ENCODE results near the gene CASKIN1.

CASKIN1 gene

GRCh38 chr16:2163211-2163881 lies 33.1 kb downstream of the CASKIN1 start:
- DNase-seq (ENCODE audit: insufficient read length, low spot score) (peak; percentile 61), FAIRE-seq (no peak)
- TF ChIP-seq POLR2A (IDR thresholded peaks at IDR 0.05; ENCODE audit: low read depth, low read length) = no peak

GRCh38 chr16:2162676-2163118 lies 33.7 kb downstream of the CASKIN1 start:
- FAIRE-seq (no peak), DNase-seq (ENCODE audit: insufficient read length, low spot score) (no peak)
- no peak for TF ChIP-seq POLR2A (IDR thresholded peaks at IDR 0.05; ENCODE audit: low read depth, low read length)

DNA sequence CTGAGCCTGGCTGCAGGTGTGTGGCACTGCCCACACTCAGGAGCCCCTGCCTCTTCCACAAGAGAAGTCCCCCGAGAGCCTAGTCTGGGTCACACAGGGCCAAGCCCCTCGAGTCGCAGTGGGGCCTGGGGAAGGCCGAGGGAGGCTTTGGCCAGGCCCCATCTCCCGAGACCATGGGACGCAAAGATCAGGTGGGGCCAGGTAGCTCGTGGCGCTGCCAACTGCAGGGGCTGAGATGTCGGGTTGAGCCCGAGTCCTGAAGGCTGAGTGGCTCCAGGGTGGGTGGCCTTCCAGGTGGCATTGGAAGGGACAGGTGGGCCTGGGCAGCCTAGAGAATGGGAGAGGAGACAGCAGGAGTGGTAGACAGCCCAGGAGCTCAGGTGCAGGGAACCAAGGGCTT lies 34.5 kb downstream of the CASKIN1 start:
- DNase-seq (ENCODE audit: insufficient read length, low spot score) (no peak), FAIRE-seq (no peak)
- no peak for TF ChIP-seq POLR2A (IDR thresholded peaks at IDR 0.05; ENCODE audit: low read depth, low read length)

DNA sequence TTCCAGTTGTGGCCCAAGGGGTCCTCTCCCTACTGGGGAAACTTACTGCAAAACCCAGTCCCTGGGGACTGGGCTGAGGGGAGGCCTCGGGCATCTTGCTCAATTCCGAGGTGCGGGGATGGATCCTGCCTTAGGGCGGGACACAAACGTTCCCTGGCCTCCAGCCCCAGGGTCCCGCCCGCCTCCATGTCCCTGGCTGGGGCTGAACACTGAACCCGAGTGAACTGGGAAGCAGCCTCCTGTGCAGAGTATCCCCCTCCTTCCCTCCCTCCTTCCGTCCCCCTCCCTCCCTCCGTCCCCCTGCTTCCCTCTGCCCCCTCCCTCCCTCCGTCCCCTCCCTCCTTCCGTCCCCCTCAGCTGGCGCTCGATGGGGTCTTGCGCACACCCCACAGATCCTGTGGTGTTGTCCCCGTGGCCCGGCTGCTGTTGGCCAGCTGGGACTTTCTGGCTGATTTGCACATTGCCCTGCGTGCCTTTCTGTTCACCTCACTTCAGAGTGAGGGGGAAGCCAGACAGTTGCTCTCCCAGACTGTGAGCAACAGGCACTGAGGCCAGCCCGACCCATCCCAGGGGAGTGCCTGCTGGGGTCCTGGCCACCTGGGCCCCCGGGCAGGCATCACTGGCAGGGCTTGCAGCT lies 35.4 kb downstream of the CASKIN1 start:
- no peak for TF ChIP-seq POLR2A (IDR thresholded peaks at IDR 0.05; ENCODE audit: low read depth, low read length)
- DNase-seq (ENCODE audit: insufficient read length, low spot score) (no peak), FAIRE-seq (no peak)

DNA sequence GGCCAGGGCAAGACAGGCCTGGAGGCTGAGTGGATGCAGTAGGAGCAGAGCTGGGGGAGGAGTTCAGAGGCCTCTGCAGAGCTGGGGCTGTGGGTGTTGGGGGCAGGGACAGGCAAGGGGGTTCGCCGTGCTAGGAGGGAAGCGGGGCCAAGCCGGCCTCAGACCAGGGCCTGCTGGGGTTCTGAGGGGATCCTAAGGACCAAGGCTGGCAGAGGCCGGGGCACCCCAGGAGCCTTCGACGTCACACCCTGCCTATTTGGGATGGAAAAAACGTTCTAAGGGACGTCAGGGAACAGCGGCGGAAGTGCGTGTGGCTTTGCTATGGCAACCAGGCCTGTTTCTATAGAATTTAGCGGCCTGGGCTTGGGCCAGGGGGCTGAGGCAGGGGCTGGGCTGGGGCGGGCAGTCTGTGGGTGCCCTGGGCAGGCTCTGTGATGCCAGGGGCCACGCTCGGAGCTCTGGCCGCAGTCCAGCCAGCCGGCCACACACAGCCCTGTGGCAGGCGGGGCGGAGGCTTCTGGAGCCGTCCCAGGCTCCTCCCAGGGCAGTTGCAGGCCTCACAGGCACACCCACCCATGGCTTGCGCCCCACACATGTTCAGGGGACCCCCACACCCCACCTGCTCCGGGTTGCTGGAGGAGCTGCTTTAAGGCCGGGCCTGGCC lies 37.1 kb downstream of the CASKIN1 start:
- FAIRE-seq = no peak
- DNase-seq (ENCODE audit: insufficient read length, low spot score) = no peak
- TF ChIP-seq POLR2A (IDR thresholded peaks at IDR 0.05; ENCODE audit: low read depth, low read length) = no peak

DNA sequence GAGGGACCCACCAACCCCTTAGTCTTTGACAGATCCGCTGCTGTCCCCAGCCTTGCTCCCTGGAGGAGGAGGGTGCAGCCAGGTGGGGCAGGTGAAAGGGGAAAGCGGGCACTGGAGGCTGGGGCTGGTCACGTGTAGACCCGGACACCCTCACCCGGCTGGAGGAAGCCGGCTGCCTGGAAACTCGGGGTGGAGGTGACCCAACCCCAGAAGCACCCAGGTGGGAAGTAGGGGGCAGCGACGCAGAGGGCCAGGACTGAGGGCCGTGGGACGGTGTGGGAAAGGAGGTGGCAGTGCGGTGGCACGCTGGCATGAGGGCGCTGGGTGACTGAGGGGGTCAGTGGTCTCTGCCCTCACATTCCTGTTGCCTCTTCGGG lies 38.2 kb downstream of the CASKIN1 start:
- no peak for FAIRE-seq
- no peak for DNase-seq (ENCODE audit: insufficient read length, low spot score)
- no peak for TF ChIP-seq POLR2A (IDR thresholded peaks at IDR 0.05; ENCODE audit: low read depth, low read length)

- TF ChIP-seq POLR2A (IDR thresholded peaks at IDR 0.05; ENCODE audit: low read depth, low read length) = no peak
- FAIRE-seq (no peak), DNase-seq (ENCODE audit: insufficient read length, low spot score) (no peak)
Measured at GRCh38 chr16:2157480-2158261, 38.7 kb downstream of the CASKIN1 start.

DNA sequence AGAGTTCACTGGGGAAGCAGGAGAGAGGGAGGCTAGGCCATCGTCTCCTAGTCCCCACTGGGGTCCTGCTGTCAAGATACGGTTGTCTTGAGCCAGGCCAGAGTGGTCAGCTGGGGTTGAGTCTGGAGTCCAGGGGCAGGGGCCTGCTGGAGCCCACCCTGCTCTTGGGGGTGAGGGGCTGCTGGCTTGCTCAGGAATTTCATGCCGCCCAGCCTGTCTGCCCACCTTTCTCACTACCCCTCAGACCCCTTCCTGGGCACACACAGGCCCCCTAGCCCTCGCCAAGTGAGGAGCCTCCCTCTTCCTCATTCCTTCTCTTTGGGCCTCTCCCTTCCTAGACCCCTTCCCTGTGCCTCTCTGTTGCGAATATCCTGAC lies 39.6 kb downstream of the CASKIN1 start:
- no peak for FAIRE-seq
- no peak for DNase-seq (ENCODE audit: insufficient read length, low spot score)
- no peak for TF ChIP-seq POLR2A (IDR thresholded peaks at IDR 0.05; ENCODE audit: low read depth, low read length)

- TF ChIP-seq POLR2A (IDR thresholded peaks at IDR 0.05; ENCODE audit: low read depth, low read length) = no peak
- DNase-seq (ENCODE audit: insufficient read length, low spot score) (peak; percentile 51), FAIRE-seq (no peak)
Measured at GRCh38 chr16:2155977-2156848, 40.2 kb downstream of the CASKIN1 start.

GRCh38 chr16:2155091-2155950 lies 41.1 kb downstream of the CASKIN1 start, which contains the start of gene TRAF7:
Gene TRAF7, plus strand, starts transcription at chr16:2155782. Its CDS starts 8,139 bp downstream, at chr16:2163921.
- FAIRE-seq (peak; percentile 84), DNase-seq (ENCODE audit: insufficient read length, low spot score) (peak; percentile 100)
- peak; percentile 99 for TF ChIP-seq POLR2A (IDR thresholded peaks at IDR 0.05; ENCODE audit: low read depth, low read length)

- DNase-seq (ENCODE audit: insufficient read length, low spot score) = no peak
- TF ChIP-seq POLR2A (IDR thresholded peaks at IDR 0.05; ENCODE audit: low read depth, low read length) = no peak
- no peak for FAIRE-seq
Measured at GRCh38 chr16:2154533-2155090, 41.8 kb downstream of the CASKIN1 start.
